HEK293 (cell line): ENCODE data around the gene ARHGDIG.

Experiments used
- CTCF ChIA-PET: fragments of 350-600 bp; formaldehyde crosslinking; extraction: SDS; loops from one replicate; lab custom pipeline; 2021; ENCODE audit warnings: antibody characterized with exemption; lab: Yijun Ruan, JAX
- POLR2A ChIA-PET: fragments of 300-600 bp; formaldehyde crosslinking; extraction: SDS; loops from one replicate; lab custom pipeline; 2020; ENCODE audit warnings: antibody characterized with exemption, inconsistent platforms; lab: Yijun Ruan, JAX
- H3K27ac ChIP-seq: fragments of 200-500 bp; sonication (Bioruptor generic); 2 replicates; pipeline ENCODE4 v1.5.1; 2014; ENCODE audit warnings: low read depth, low read length, control low read depth, inconsistent platforms; ENCODE audit errors: extremely low read depth
- H3K36me3 ChIP-seq, 2 experiments: fragments of 200-500 bp in 1 of 2; sonication (Bioruptor generic) in 1 of 2; 1 replicate in 1 of 2; 2 replicates in 1 of 2; pipeline ENCODE4 v1.5.1; 2014 to 2017; ENCODE audit warnings: inconsistent platforms in 2 of 2, low read length in 2 of 2; ENCODE audit not compliant: control insufficient read depth in 2 of 2, insufficient read depth in 1 of 2
- H3K4me1 ChIP-seq: fragments of 200-500 bp; sonication (Bioruptor generic); 2 replicates; pipeline ENCODE4 v1.5.1; 2014; ENCODE audit warnings: mild to moderate bottlenecking, low read length, inconsistent platforms; ENCODE audit not compliant: control insufficient read depth, insufficient read depth
- H3K4me3 ChIP-seq: 2 replicates; pipeline ENCODE4 v1.5.1; 2011; ENCODE audit warnings: low read depth, mild to moderate bottlenecking, control low read depth, low read length, moderate library complexity
- H3K9me3 ChIP-seq: fragments of 200-500 bp; sonication (Bioruptor generic); 2 replicates; pipeline ENCODE4 v1.5.1; 2014; ENCODE audit warnings: low read depth, low read length, inconsistent platforms; ENCODE audit not compliant: control insufficient read depth, insufficient read depth
- GLI2 ChIP-seq: fragments of 450-650 bp; formaldehyde crosslinking; IDR thresholded peaks from 2 replicates; pipeline ENCODE4; 2017; ENCODE audit warnings: missing biosample characterization, missing genetic modification characterization, low read depth, borderline replicate concordance
- MYNN ChIP-seq: fragments of 450-650 bp; formaldehyde crosslinking; IDR thresholded peaks from 2 replicates; pipeline ENCODE4 v1.5.1; 2016; ENCODE audit warnings: missing biosample characterization, missing genetic modification characterization, borderline replicate concordance
- RBAK ChIP-seq: fragments of 450-650 bp; formaldehyde crosslinking; IDR thresholded peaks from 2 replicates; pipeline ENCODE4 v1.5.1; 2016; ENCODE audit warnings: missing biosample characterization, missing genetic modification characterization
- SCRT2 ChIP-seq: fragments of 450-650 bp; formaldehyde crosslinking; IDR thresholded peaks from 2 replicates; pipeline ENCODE4 v1.5.1; 2016; ENCODE audit warnings: missing biosample characterization, missing genetic modification characterization
- SP3 ChIP-seq: fragments of 450-650 bp; formaldehyde crosslinking; IDR thresholded peaks from 2 replicates; pipeline ENCODE4 v1.5.1; 2016; ENCODE audit warnings: missing biosample characterization, missing genetic modification characterization
- WT1 ChIP-seq: fragments of 450-650 bp; formaldehyde crosslinking; IDR thresholded peaks from 2 replicates; pipeline ENCODE4 v1.5.1; 2016; ENCODE audit warnings: missing biosample characterization, missing genetic modification characterization
- ZBTB10 ChIP-seq: fragments of 450-650 bp; formaldehyde crosslinking; IDR thresholded peaks from 2 replicates; pipeline ENCODE4 v1.5.1; 2016; ENCODE audit warnings: missing biosample characterization, missing genetic modification characterization
- ZEB2 ChIP-seq: fragments of 450-650 bp; formaldehyde crosslinking; IDR thresholded peaks from 2 replicates; pipeline ENCODE4 v1.5.1; 2016; ENCODE audit warnings: missing biosample characterization, missing genetic modification characterization
- ZNF121 ChIP-seq: fragments of 450-650 bp; formaldehyde crosslinking; IDR thresholded peaks from 2 replicates; pipeline ENCODE4 v1.5.1; 2016; ENCODE audit warnings: missing biosample characterization, missing genetic modification characterization
- ZNF140 ChIP-seq: fragments of 450-650 bp; formaldehyde crosslinking; IDR thresholded peaks from 2 replicates; pipeline ENCODE4 v1.5.1; 2016; ENCODE audit warnings: missing biosample characterization, missing genetic modification characterization
- ZNF174 ChIP-seq: fragments of 450-650 bp; formaldehyde crosslinking; IDR thresholded peaks from 2 replicates; pipeline ENCODE4 v1.5.0; 2017; ENCODE audit warnings: missing biosample characterization, mild to moderate bottlenecking, missing genetic modification characterization
- ZNF223 ChIP-seq: fragments of 450-650 bp; formaldehyde crosslinking; IDR thresholded peaks from 2 replicates; pipeline ENCODE4 v1.5.1; 2016; ENCODE audit warnings: missing biosample characterization, missing genetic modification characterization
- ZNF335 ChIP-seq: fragments of 450-650 bp; formaldehyde crosslinking; conservative IDR thresholded peaks from 2 replicates; pipeline ENCODE4 v1.5.1; 2016; ENCODE audit warnings: missing biosample characterization, missing genetic modification characterization
- ZNF391 ChIP-seq: fragments of 450-650 bp; formaldehyde crosslinking; IDR thresholded peaks from 2 replicates; pipeline ENCODE4 v1.5.1; 2016; ENCODE audit warnings: low read depth, missing biosample characterization, missing genetic modification characterization, borderline replicate concordance
- ZNF404 ChIP-seq: fragments of 450-650 bp; formaldehyde crosslinking; IDR thresholded peaks from 2 replicates; pipeline ENCODE4 v1.5.1; 2017; ENCODE audit warnings: missing biosample characterization, missing genetic modification characterization
- ZNF513 ChIP-seq: fragments of 450-650 bp; IDR thresholded peaks from 2 replicates; pipeline ENCODE4 v1.5.1; 2018; ENCODE audit warnings: missing biosample characterization, missing genetic modification characterization
- ZNF530 ChIP-seq: fragments of 450-650 bp; formaldehyde crosslinking; IDR thresholded peaks from 2 replicates; pipeline ENCODE4 v1.5.1; 2016; ENCODE audit warnings: low read depth, missing biosample characterization, missing genetic modification characterization
- ZNF544 ChIP-seq: fragments of 450-650 bp; formaldehyde crosslinking; IDR thresholded peaks from 2 replicates; pipeline ENCODE4 v1.5.0; 2017; ENCODE audit warnings: missing biosample characterization, missing genetic modification characterization
- ZNF548 ChIP-seq: fragments of 450-650 bp; formaldehyde crosslinking; IDR thresholded peaks from 2 replicates; pipeline ENCODE4 v1.5.1; 2016; ENCODE audit warnings: missing biosample characterization, missing genetic modification characterization
- ZNF560 ChIP-seq: fragments of 450-650 bp; formaldehyde crosslinking; IDR thresholded peaks from 2 replicates; pipeline ENCODE4 v1.5.1; 2017; ENCODE audit warnings: missing biosample characterization, missing genetic modification characterization, borderline replicate concordance
- ZNF791 ChIP-seq: fragments of 450-650 bp; formaldehyde crosslinking; IDR thresholded peaks from 2 replicates; pipeline ENCODE4 v1.5.1; 2016; ENCODE audit warnings: missing biosample characterization, missing genetic modification characterization
- TF ChIP-seq, protein P1 (sequence below): fragments of 450-650 bp; formaldehyde crosslinking; IDR thresholded peaks from 2 replicates; pipeline ENCODE4 v1.5.1; 2016; ENCODE audit warnings: missing biosample characterization, missing genetic modification characterization
- TF ChIP-seq, protein P2 (sequence below): fragments of 450-650 bp; formaldehyde crosslinking; IDR thresholded peaks from 2 replicates; pipeline ENCODE4 v1.5.0; 2017; ENCODE audit warnings: missing biosample characterization, missing genetic modification characterization, borderline replicate concordance
- TF ChIP-seq, protein P3 (sequence below): fragments of 450-650 bp; formaldehyde crosslinking; IDR thresholded peaks from 2 replicates; pipeline ENCODE4 v1.5.1; 2017; ENCODE audit warnings: missing biosample characterization, mild to moderate bottlenecking, missing genetic modification characterization, moderate library complexity

The ARHGDIG gene

GRCh38 chr16:252366-253337 lies 27.7 kb upstream of the ARHGDIG start:
- Histone ChIP-seq H3K36me3 (peaks cover 5 to 28% of the 10 kb centered on the region in 2 experiments; a peak in 2 of 3 replicates), H3K9me3 (no peaks in the 10 kb centered on the region), H3K4me1 (no peaks in the 10 kb centered on the region), H3K27ac (no peak overlapping the region), H3K4me3 (no peak overlapping the region)
- CTCF ChIA-PET, result interaction anchor here (0.7 kb wide), 2 partner anchors 16 to 78 kb away, joined by 4 read pairs; no protein-coding TSS in a partner anchor
- TF ChIP-seq ZEB2 (tag by site-specific recombination), result no peak
- TF ChIP-seq, protein P1, sequence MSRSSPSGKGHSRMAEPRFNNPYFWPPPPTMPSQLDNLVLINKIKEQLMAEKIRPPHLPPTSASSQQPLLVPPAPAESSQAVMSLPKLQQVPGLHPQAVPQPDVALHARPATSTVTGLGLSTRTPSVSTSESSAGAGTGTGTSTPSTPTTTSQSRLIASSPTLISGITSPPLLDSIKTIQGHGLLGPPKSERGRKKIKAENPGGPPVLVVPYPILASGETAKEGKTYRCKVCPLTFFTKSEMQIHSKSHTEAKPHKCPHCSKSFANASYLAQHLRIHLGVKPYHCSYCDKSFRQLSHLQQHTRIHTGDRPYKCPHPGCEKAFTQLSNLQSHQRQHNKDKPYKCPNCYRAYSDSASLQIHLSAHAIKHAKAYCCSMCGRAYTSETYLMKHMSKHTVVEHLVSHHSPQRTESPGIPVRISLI, result no peak
- no peak for TF ChIP-seq SP3 (tag by site-specific recombination)
- TF ChIP-seq ZNF544, result no peak
- no peak for TF ChIP-seq MYNN (tag by site-specific recombination)
- POLR2A ChIA-PET, result no interaction called here

DNA sequence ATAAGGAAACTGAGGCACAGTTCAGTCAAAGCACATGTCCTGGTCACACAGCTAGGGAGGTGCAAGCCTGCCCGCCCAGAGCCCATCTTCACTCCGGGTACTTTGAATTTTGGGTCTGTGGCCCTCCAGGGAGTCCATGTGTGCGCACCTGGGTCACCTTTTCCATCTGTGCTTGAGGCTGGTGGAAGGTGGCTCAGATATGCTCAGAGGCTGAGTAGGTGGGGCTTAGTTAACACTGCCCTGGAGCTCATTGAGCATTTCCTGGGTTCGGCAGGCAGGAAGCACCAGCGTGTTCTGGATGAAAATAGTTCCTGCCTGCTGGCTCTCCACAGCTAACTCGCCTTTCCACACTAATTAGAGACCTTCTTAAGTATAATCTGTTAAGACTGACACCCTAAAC lies 26.6 kb upstream of the ARHGDIG start:
- H3K27ac ChIP-seq, result no peak overlapping the region
- CTCF ChIA-PET, result interaction anchor here (1.0 kb wide), 1 partner anchor 9 kb away, joined by 3 read pairs; no protein-coding TSS in a partner anchor
- peaks cover 5 to 28% of the 10 kb centered on the region in 2 experiments; a peak in 2 of 3 replicates for H3K36me3 ChIP-seq

DNA sequence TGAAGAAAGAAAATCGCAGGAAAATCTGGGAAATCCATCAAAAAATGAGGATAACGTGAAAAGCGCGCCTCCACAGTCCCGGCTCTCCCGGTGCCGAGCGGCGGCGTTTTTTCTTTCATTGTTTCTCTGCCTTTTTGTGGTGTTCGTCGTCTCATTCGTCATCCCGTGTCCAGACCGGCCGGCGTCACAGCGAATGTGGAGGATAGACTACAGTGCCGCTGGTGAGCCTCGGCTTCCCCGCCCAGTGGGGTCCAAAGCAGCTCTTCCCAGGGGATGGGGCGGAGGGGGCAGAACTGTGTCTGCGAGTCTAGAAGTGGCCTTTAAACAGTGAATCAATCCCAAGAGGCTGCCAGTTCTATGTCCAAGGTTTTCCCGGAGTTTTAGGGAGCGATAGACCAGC lies 25.9 kb upstream of the ARHGDIG start:
- ChIA-PET CTCF (interaction anchor here (1.0 kb wide), 1 partner anchor 8 kb away, joined by 3 read pairs; no protein-coding TSS in a partner anchor), POLR2A (interaction anchor here (1.1 kb wide), 1 partner anchor 19 kb away, joined by 4 read pairs; the partner anchor contains the start of gene FAM234A)
- peaks cover 5 to 34% of the 10 kb centered on the region in 2 experiments; a peak in 2 of 3 replicates for H3K36me3 ChIP-seq
- H3K4me3 ChIP-seq, result no peak overlapping the region
- no peaks in the 10 kb centered on the region for H3K4me1 ChIP-seq
- H3K27ac ChIP-seq, result no peak overlapping the region
- H3K9me3 ChIP-seq, result no peaks in the 10 kb centered on the region
- TF ChIP-seq ZNF121 (tag by site-specific recombination) (no peak), ZNF174 (no peak), ZNF513 (tag by site-specific recombination) (no peak), SCRT2 (tag by site-specific recombination) (no peak), GLI2 (no peak), ZBTB10 (no peak), ZNF140 (no peak), ZNF560 (tag by site-specific recombination) (no peak)
- TF ChIP-seq, protein P2, sequence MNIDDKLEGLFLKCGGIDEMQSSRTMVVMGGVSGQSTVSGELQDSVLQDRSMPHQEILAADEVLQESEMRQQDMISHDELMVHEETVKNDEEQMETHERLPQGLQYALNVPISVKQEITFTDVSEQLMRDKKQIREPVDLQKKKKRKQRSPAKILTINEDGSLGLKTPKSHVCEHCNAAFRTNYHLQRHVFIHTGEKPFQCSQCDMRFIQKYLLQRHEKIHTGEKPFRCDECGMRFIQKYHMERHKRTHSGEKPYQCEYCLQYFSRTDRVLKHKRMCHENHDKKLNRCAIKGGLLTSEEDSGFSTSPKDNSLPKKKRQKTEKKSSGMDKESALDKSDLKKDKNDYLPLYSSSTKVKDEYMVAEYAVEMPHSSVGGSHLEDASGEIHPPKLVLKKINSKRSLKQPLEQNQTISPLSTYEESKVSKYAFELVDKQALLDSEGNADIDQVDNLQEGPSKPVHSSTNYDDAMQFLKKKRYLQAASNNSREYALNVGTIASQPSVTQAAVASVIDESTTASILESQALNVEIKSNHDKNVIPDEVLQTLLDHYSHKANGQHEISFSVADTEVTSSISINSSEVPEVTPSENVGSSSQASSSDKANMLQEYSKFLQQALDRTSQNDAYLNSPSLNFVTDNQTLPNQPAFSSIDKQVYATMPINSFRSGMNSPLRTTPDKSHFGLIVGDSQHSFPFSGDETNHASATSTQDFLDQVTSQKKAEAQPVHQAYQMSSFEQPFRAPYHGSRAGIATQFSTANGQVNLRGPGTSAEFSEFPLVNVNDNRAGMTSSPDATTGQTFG (tag by site-specific recombination), result no peak
- TF ChIP-seq, protein P3, sequence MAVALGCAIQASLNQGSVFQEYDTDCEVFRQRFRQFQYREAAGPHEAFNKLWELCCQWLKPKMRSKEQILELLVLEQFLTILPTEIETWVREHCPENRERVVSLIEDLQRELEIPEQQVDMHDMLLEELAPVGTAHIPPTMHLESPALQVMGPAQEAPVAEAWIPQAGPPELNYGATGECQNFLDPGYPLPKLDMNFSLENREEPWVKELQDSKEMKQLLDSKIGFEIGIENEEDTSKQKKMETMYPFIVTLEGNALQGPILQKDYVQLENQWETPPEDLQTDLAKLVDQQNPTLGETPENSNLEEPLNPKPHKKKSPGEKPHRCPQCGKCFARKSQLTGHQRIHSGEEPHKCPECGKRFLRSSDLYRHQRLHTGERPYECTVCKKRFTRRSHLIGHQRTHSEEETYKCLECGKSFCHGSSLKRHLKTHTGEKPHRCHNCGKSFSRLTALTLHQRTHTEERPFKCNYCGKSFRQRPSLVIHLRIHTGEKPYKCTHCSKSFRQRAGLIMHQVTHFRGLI (tag by site-specific recombination), result no peak

More for the DNA sequence above, 26.6 kb upstream of the ARHGDIG start:
- no peak for TF ChIP-seq SCRT2 (tag by site-specific recombination)
- TF ChIP-seq ZNF391 (tag by site-specific recombination), result no peak
- TF ChIP-seq ZNF335 (tag by site-specific recombination), result no peak
- TF ChIP-seq ZNF791 (tag by site-specific recombination), result no peak
- TF ChIP-seq WT1, result no peak
- TF ChIP-seq ZNF223 (tag by site-specific recombination), result no peak
- TF ChIP-seq ZNF404 (tag by site-specific recombination), result no peak
- TF ChIP-seq ZNF530, result no peak
- no peak for TF ChIP-seq RBAK (tag by site-specific recombination)
- TF ChIP-seq ZNF548 (tag by site-specific recombination), result no peak
- no peaks in the 10 kb centered on the region for H3K4me1 ChIP-seq
- POLR2A ChIA-PET, result interaction anchor here (1.1 kb wide), 1 partner anchor 19 kb away, joined by 4 read pairs; the partner anchor contains the start of gene FAM234A
- no peak overlapping the region for H3K4me3 ChIP-seq
- no peaks in the 10 kb centered on the region for H3K9me3 ChIP-seq
